ENCODE results near the gene OSGEP. TPM values are rescaled to one million over a fixed set of nuclear protein-coding genes. Genes with fewer than 3 reads are reported as not detected.

Gene OSGEP
- total and polyA plus RNA-seq, 12 donors: 17.6 to 37.6 (median 22.8) TPM

- ATAC-seq: no peak
- no peak for DNase-seq
- WGBS, 2 donors: 32 to 53% methylated on average over 2 of the region's 2 CpGs
Observed at GRCh38 chr14:20424851-20425250, 29.8 kb downstream of the OSGEP start.

GRCh38 chr14:20422886-20423285 is 31.7 kb downstream of the OSGEP start:
- WGBS, 2 donors: 67 to 74% methylated on average over 2 of the region's 2 CpGs
- H3K9me3 ChIP-seq: no peaks in the 10 kb centered on the region

More at GRCh38 chr14:20424851-20425250, 29.8 kb downstream of the OSGEP start:
- Histone ChIP-seq H3K36me3 (peaks cover 0 to 8% (median 0%) of the 10 kb centered on the region in 9 donors), H3K27ac (no peak overlapping the region), H3K27me3 (no peaks in the 10 kb centered on the region), H3K4me3 (no peak overlapping the region), H3K9me3 (no peaks in the 10 kb centered on the region), H3K4me1 (peaks cover 0 to 28% (median 2%) of the 10 kb centered on the region in 9 donors)
- intact Hi-C loops (cut with DNase I): no loop called here
- no peak for TF ChIP-seq CTCF (IDR thresholded peaks at IDR 0.05)

GRCh38 chr14:20421267-20421666 is 33.3 kb downstream of the OSGEP start:
- TF ChIP-seq CTCF (IDR thresholded peaks at IDR 0.05): no peak
- intact Hi-C loops (cut with DNase I): no loop called here
- no peaks in the 10 kb centered on the region for H3K27me3 ChIP-seq
- H3K4me1 ChIP-seq: peaks cover 0 to 14% (median 0%) of the 10 kb centered on the region in 9 donors
- no peaks in the 10 kb centered on the region for H3K36me3 ChIP-seq
- no peaks in the 10 kb centered on the region for H3K9me3 ChIP-seq
- DNase-seq (no peak), ATAC-seq (no peak)
- H3K27ac ChIP-seq: no peak overlapping the region
- 35 to 39% methylated on average over 2 of the region's 2 CpGs for WGBS, 2 donors
- H3K4me3 ChIP-seq: no peak overlapping the region

More at GRCh38 chr14:20422886-20423285, 31.7 kb downstream of the OSGEP start:
- H3K36me3 ChIP-seq: no peaks in the 10 kb centered on the region
- H3K27me3 ChIP-seq: no peaks in the 10 kb centered on the region
- DNase-seq (no peak), ATAC-seq (no peak)
- intact Hi-C loops (cut with DNase I): no loop called here
- H3K4me3 ChIP-seq: no peak overlapping the region
- H3K27ac ChIP-seq: no peak overlapping the region
- TF ChIP-seq CTCF (IDR thresholded peaks at IDR 0.05): no peak
- H3K4me1 ChIP-seq: peaks cover 0 to 21% (median 3%) of the 10 kb centered on the region in 9 donors

GRCh38 chr14:20419419-20419818 is 35.2 kb downstream of the OSGEP start:
- no peaks in the 10 kb centered on the region for H3K36me3 ChIP-seq
- no peak overlapping the region for H3K4me3 ChIP-seq
- no peaks in the 10 kb centered on the region for H3K27me3 ChIP-seq
- no peak for TF ChIP-seq CTCF (IDR thresholded peaks at IDR 0.05)
- peaks cover 0 to 25% (median 0%) of the 10 kb centered on the region in 9 donors for H3K4me1 ChIP-seq
- 57 to 79% methylated on average over 1 of the region's 1 CpG for WGBS, 2 donors
- peak overlapping the region in 1 of 10 donors; percentile 18 for H3K27ac ChIP-seq
- intact Hi-C loops (cut with DNase I): loop anchor here in 8 of 10 donors (5.0 to 10.0 kb wide), 7 partner anchors 33 to 265 kb away; partner anchors contain the start of genes RNASE4 (in 3 of the 8), ANG (in 2 of the 8), APEX1 (in 2 of the 8) and OSGEP (in 2 of the 8)
- ATAC-seq: peak in 4 of 8 donors; percentile 29 to 52 (median 42)
- no peaks in the 10 kb centered on the region for H3K9me3 ChIP-seq
- DNase-seq: no peak

Measured in heart right ventricle (tissue), 16 donors.